Measurements from ENCODE around the gene FAM3D.

DNA sequence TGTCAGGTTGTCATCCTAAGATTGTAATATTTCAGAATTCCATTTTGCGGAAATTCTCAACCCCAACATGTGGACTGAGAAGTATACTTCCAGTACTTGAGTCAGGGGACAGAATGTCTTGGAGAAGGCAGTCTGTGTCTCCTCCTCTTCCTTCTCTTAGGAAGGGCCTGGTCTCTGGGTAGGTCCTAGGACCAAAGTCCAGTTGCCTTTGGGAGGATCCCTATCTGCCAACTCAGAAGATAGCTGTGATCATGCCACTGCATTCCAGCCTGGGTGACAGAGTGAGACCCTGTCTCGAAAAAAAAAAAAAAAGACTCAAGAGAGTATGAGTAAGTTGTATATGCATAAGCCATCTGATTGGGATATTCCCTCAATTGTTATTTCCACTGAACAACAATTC, 23.9 kb upstream of the FAM3D start:
- TF ChIP-seq, protein P1, sequence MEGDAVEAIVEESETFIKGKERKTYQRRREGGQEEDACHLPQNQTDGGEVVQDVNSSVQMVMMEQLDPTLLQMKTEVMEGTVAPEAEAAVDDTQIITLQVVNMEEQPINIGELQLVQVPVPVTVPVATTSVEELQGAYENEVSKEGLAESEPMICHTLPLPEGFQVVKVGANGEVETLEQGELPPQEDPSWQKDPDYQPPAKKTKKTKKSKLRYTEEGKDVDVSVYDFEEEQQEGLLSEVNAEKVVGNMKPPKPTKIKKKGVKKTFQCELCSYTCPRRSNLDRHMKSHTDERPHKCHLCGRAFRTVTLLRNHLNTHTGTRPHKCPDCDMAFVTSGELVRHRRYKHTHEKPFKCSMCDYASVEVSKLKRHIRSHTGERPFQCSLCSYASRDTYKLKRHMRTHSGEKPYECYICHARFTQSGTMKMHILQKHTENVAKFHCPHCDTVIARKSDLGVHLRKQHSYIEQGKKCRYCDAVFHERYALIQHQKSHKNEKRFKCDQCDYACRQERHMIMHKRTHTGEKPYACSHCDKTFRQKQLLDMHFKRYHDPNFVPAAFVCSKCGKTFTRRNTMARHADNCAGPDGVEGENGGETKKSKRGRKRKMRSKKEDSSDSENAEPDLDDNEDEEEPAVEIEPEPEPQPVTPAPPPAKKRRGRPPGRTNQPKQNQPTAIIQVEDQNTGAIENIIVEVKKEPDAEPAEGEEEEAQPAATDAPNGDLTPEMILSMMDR (IDR thresholded peaks at IDR 0.05 in 2 of 3, conservative IDR thresholded peaks at IDR 0.05 in 1 of 3; ENCODE audit: borderline replicate concordance in 1 of 3, insufficient read depth in 1 of 3, low read depth in 2 of 3, low read length in 2 of 3): no peak
- TF ChIP-seq ELF1 (IDR thresholded peaks at IDR 0.05; ENCODE audit: borderline replicate concordance, low read depth) (no peak), YY1 (IDR thresholded peaks at IDR 0.05; ENCODE audit: extremely low read depth, insufficient replicate concordance, low read depth, low read length) (no peak), POLR2A (IDR thresholded peaks at IDR 0.05; ENCODE audit: borderline replicate concordance, extremely low read depth, insufficient read depth, insufficient read length) (no peak), CEBPB (IDR thresholded peaks at IDR 0.05; ENCODE audit: low read depth) (no peak), SRF (IDR thresholded peaks at IDR 0.05; ENCODE audit: low read depth) (no peak), JUND (IDR thresholded peaks at IDR 0.05) (no peak)
- TF ChIP-seq, protein P2, sequence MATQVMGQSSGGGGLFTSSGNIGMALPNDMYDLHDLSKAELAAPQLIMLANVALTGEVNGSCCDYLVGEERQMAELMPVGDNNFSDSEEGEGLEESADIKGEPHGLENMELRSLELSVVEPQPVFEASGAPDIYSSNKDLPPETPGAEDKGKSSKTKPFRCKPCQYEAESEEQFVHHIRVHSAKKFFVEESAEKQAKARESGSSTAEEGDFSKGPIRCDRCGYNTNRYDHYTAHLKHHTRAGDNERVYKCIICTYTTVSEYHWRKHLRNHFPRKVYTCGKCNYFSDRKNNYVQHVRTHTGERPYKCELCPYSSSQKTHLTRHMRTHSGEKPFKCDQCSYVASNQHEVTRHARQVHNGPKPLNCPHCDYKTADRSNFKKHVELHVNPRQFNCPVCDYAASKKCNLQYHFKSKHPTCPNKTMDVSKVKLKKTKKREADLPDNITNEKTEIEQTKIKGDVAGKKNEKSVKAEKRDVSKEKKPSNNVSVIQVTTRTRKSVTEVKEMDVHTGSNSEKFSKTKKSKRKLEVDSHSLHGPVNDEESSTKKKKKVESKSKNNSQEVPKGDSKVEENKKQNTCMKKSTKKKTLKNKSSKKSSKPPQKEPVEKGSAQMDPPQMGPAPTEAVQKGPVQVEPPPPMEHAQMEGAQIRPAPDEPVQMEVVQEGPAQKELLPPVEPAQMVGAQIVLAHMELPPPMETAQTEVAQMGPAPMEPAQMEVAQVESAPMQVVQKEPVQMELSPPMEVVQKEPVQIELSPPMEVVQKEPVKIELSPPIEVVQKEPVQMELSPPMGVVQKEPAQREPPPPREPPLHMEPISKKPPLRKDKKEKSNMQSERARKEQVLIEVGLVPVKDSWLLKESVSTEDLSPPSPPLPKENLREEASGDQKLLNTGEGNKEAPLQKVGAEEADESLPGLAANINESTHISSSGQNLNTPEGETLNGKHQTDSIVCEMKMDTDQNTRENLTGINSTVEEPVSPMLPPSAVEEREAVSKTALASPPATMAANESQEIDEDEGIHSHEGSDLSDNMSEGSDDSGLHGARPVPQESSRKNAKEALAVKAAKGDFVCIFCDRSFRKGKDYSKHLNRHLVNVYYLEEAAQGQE (IDR thresholded peaks at IDR 0.05; ENCODE audit: low read depth): no peak
- TF ChIP-seq, protein P3, sequence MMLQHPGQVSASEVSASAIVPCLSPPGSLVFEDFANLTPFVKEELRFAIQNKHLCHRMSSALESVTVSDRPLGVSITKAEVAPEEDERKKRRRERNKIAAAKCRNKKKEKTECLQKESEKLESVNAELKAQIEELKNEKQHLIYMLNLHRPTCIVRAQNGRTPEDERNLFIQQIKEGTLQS (IDR thresholded peaks at IDR 0.05): no peak
